Glomerular visceral epithelial cell (primary cell): Measurements from ENCODE around the gene SLF2.

Experiments
- DNase-seq: peaks from one replicate; pipeline ENCODE4 v3.0.0-alpha.2; 2016; ENCODE audit errors: extremely low spot score

The SLF2 gene

GRCh38 chr10:100980311-100980710, 67.5 kb downstream of the SLF2 start:
- no peak for DNase-seq

GRCh38 chr10:100980711-100981110, 67.9 kb downstream of the SLF2 start:
- DNase-seq = no peak

GRCh38 chr10:100981178-100981772, 68.5 kb downstream of the SLF2 start:
- no peak for DNase-seq

GRCh38 chr10:100982916-100983830, 70.4 kb downstream of the SLF2 start:
- DNase-seq = no peak

- DNase-seq = no peak
Measured at GRCh38 chr10:100983868-100984671, 71.3 kb downstream of the SLF2 start.

GRCh38 chr10:100984672-100985177, 72.0 kb downstream of the SLF2 start:
- DNase-seq = no peak

- no peak for DNase-seq
Measured at GRCh38 chr10:100985336-100985735, 72.6 kb downstream of the SLF2 start.

- no peak for DNase-seq
Measured at GRCh38 chr10:100986623-100986951, 73.8 kb downstream of the SLF2 start.

GRCh38 chr10:100986952-100987684, 74.4 kb downstream of the SLF2 start, which contains the start of the genes MRPL43 and TWNK:
Gene MRPL43, minus strand, starts transcription at chr10:100987497. Its CDS starts 54 bp downstream, at chr10:100987443.
Gene TWNK, plus strand, starts transcription at chr10:100987543. Its CDS starts 668 bp downstream, at chr10:100988211.
- peak; percentile 71 for DNase-seq

- DNase-seq = no peak
Measured at GRCh38 chr10:100987685-100988049, 74.9 kb downstream of the SLF2 start.

GRCh38 chr10:100988166-100988565, 75.4 kb downstream of the SLF2 start:
- no peak for DNase-seq

GRCh38 chr10:100989088-100989487, 76.3 kb downstream of the SLF2 start:
- no peak for DNase-seq

GRCh38 chr10:100993986-100994708, 81.4 kb downstream of the SLF2 start:
- peak; percentile 41 for DNase-seq

- no peak for DNase-seq
Measured at GRCh38 chr10:100995181-100995580, 82.4 kb downstream of the SLF2 start.

GRCh38 chr10:100996678-100997359, 84.1 kb downstream of the SLF2 start:
- DNase-seq = peak; percentile 44

GRCh38 chr10:100997360-100998182, 84.8 kb downstream of the SLF2 start:
- DNase-seq = peak; percentile 81

- DNase-seq = peak; percentile 89
Measured at GRCh38 chr10:100998183-100998990, 85.6 kb downstream of the SLF2 start.

GRCh38 chr10:100998991-100999741, 86.4 kb downstream of the SLF2 start:
- DNase-seq = peak; percentile 80
